WERI-Rb-1 (cell line): ENCODE data around the gene ADAP1.
"Not testable (repeated sequence)": the region's sequence is repeated elsewhere in the genome, so short reads cannot be mapped to it uniquely, and the experiment has no call there.

Experiments
- DNase-seq: peaks from one replicate; pipeline ENCODE4 v3.0.0-alpha.2; 2020
- H3K27ac ChIP-seq: fragments of 250-450 bp; sonication (Bioruptor Pico); 2 replicates; pipeline ENCODE4 v1.5.1; 2020; ENCODE audit warnings: mild to moderate bottlenecking, moderate library complexity
- H3K27me3 ChIP-seq: fragments of 250-450 bp; sonication (Bioruptor Pico); 2 replicates; pipeline ENCODE4 v1.5.1; 2021; ENCODE audit warnings: mild to moderate bottlenecking, low read depth, moderate library complexity; ENCODE audit not compliant: insufficient read depth, severe bottlenecking
- H3K36me3 ChIP-seq: fragments of 250-450 bp; sonication (Bioruptor Pico); 2 replicates; pipeline ENCODE4 v1.5.1; 2020; ENCODE audit warnings: mild to moderate bottlenecking, moderate library complexity
- H3K4me3 ChIP-seq: 2 replicates; pipeline ENCODE4 v1.5.1; 2011; ENCODE audit warnings: low read depth, mild to moderate bottlenecking, control low read depth, low read length
- H3K9me3 ChIP-seq: fragments of 250-450 bp; sonication (Bioruptor Pico); 2 replicates; pipeline ENCODE4 v1.5.1; 2021; ENCODE audit warnings: mild to moderate bottlenecking, moderate library complexity; ENCODE audit not compliant: severe bottlenecking
- CTCF ChIP-seq: IDR thresholded peaks from 2 replicates; pipeline ENCODE4 v1.5.1; 2011; ENCODE audit warnings: low read depth, mild to moderate bottlenecking, control low read depth, inconsistent platforms, low read length

The ADAP1 gene

GRCh38 chr7:954330-955238 lies at the start of gene ADAP1:
ADAP1 (minus strand) TSS chr7:954680; CDS start chr7:954477, 203 bp downstream.
- peak; percentile 47 for TF ChIP-seq CTCF
- Histone ChIP-seq H3K27me3 (peaks cover 4% of the 10 kb centered on the region), H3K4me3 (peak within 1 kb of the TSS; percentile 48), H3K9me3 (no peaks in the 10 kb centered on the region), H3K27ac (no peak within 1 kb of the TSS), H3K36me3 (no peaks in the 10 kb centered on the region)
- DNase-seq = peak; percentile 38

GRCh38 chr7:1002445-1002844 lies 48.0 kb upstream of the ADAP1 start:
- not testable (repeated sequence) for DNase-seq, H3K4me3 ChIP-seq, H3K9me3 ChIP-seq, H3K27ac ChIP-seq, H3K27me3 ChIP-seq
- peaks cover 12% of the 10 kb centered on the region for H3K36me3 ChIP-seq

GRCh38 chr7:1002026-1002425 lies 47.5 kb upstream of the ADAP1 start:
- H3K9me3 ChIP-seq, H3K4me3 ChIP-seq, H3K27me3 ChIP-seq, H3K27ac ChIP-seq, DNase-seq: not testable (repeated sequence)
- H3K36me3 ChIP-seq = peaks cover 11% of the 10 kb centered on the region

- H3K36me3 ChIP-seq = peaks cover 17% of the 10 kb centered on the region
- not testable (repeated sequence) for H3K27me3 ChIP-seq, H3K9me3 ChIP-seq, H3K4me3 ChIP-seq, DNase-seq, H3K27ac ChIP-seq
These were observed 46.7 kb upstream of the ADAP1 start for GRCh38 chr7:1001069-1001770.

- H3K9me3 ChIP-seq = no peaks in the 10 kb centered on the region
- H3K27me3 ChIP-seq = no peaks in the 10 kb centered on the region
- TF ChIP-seq CTCF = no peak
- H3K36me3 ChIP-seq = peaks cover 17% of the 10 kb centered on the region
- H3K27ac ChIP-seq = no peak overlapping the region
- no peak for DNase-seq
- H3K4me3 ChIP-seq = no peak overlapping the region
These were observed 45.8 kb upstream of the ADAP1 start for GRCh38 chr7:999941-1000935.

GRCh38 chr7:999149-999879 lies 44.8 kb upstream of the ADAP1 start:
- TF ChIP-seq CTCF = no peak
- Histone ChIP-seq H3K9me3 (no peaks in the 10 kb centered on the region), H3K27ac (no peak overlapping the region), H3K36me3 (peaks cover 17% of the 10 kb centered on the region), H3K4me3 (no peak overlapping the region), H3K27me3 (no peaks in the 10 kb centered on the region)
- DNase-seq = no peak
